Cardiac fibroblast (primary cell): ENCODE results near the gene EIF5.

Source experiments
- DNase-seq, 2 donors: peaks; one replicate each; pipeline versions ENCODE4 v3.0.0 to v3.0.0-alpha.2; 2010; ENCODE audit warnings: low read depth in 2 of 2
- H3K4me3 ChIP-seq, 2 donors: replicated peaks in 1 of 2; 1 replicate in 1 of 2; 2 replicates in 1 of 2; pipeline ENCODE4 v1.5.1; 2011; ENCODE audit warnings: low read depth in 2 of 2, low read length in 2 of 2, mild to moderate bottlenecking in 2 of 2, moderate library complexity in 1 of 2
- TF ChIP-seq, protein P1 (sequence below): IDR thresholded peaks from one replicate; pipeline ENCODE4 v1.5.1; 2011; ENCODE audit warnings: low read depth, mild to moderate bottlenecking, low read length, inconsistent platforms

Gene EIF5

DNA sequence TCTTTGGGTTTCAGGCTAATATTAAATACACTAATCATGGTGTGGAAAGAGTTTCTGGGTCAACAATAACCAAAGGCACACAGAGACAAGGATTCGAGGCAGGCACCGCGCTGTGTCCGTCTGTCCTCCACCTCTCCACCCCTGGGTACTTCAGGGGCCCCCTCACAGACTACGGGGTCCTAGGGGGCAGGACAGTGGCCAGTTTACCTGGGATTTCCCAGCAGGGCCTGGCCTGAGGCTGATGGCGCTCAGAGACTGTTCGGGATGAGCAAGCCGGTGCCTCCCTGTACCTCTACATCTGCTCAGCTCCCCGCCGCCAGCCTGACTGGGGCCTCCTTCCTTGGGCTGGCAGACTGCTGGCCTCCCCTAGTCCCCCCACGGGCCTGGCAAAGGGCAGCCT is 18.1 kb upstream of the EIF5 start:
- H3K4me3 ChIP-seq = no peak overlapping the region
- TF ChIP-seq, protein P1, sequence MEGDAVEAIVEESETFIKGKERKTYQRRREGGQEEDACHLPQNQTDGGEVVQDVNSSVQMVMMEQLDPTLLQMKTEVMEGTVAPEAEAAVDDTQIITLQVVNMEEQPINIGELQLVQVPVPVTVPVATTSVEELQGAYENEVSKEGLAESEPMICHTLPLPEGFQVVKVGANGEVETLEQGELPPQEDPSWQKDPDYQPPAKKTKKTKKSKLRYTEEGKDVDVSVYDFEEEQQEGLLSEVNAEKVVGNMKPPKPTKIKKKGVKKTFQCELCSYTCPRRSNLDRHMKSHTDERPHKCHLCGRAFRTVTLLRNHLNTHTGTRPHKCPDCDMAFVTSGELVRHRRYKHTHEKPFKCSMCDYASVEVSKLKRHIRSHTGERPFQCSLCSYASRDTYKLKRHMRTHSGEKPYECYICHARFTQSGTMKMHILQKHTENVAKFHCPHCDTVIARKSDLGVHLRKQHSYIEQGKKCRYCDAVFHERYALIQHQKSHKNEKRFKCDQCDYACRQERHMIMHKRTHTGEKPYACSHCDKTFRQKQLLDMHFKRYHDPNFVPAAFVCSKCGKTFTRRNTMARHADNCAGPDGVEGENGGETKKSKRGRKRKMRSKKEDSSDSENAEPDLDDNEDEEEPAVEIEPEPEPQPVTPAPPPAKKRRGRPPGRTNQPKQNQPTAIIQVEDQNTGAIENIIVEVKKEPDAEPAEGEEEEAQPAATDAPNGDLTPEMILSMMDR = no peak
- DNase-seq = no peak

DNA sequence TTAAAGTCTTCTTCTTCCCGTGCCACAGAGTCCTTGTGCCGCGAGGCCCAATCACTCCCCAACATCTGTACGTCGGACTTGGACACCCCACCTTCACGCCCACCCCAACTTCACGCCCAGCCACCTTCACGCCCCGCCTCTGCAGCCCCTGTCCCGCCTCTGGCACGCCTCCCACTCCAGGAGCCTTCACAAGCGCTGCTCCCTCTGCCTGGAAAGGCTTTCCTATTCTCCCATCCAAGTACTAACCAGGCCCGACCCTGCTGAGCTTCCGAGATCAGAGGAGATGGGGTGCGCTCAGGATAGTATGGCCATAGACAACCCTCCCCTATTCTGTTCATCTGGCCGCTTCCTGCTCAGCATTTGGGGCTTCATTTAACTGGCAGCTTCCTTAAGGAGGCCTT is 17.3 kb upstream of the EIF5 start:
- no peak overlapping the region for H3K4me3 ChIP-seq
- TF ChIP-seq, protein P1 = no peak
- no peak for DNase-seq

DNA sequence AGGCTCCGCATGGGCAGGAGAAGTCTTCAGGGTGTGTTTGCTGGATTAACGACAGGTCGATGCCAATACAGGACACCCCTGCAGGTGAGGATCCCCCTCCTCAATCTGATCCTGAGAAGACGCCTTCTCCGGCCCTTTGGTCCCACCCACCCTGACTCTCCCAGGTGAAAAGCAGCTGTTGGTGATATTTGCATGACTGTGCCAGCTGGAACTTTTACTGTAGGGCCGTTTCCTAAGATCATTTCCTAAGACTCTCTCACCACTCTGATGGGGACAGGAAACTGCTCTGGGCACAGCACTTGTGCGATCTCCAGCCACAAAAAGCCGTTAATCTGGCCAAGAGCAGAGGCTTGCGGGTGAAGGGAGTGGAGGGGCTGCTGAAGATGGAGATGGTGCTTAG is 16.8 kb upstream of the EIF5 start:
- no peak overlapping the region for H3K4me3 ChIP-seq
- no peak for DNase-seq
- TF ChIP-seq, protein P1 = no peak

DNA sequence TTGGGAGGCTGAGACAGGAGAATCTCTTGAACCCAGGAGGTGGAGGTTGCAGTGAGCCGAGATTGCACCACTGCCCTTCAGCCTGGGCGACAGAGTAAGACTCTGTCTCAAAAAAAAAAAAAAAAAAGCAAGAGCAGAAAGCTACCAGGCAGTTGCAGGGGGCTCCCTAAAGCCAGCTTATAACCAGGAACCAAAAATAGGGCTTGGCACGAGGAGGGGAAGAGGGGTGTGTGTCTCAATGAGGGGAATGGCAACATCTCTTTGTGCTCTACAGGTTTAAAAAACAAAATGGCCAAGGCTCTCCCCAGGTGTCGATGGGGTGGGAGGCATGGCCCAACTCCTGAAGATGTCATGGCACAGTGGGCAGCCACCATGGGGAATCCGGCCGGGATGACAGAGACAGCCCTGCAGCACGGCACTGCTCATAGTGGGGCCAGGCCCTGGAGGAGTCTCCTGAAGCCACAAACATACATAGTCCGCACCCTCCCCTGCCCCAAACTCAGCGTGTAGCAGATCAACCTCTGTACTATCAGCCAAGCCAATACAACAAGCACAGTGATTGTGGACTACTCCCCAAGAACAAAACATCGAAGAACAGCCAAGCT is 16.0 kb upstream of the EIF5 start:
- H3K4me3 ChIP-seq = no peak overlapping the region
- no peak for DNase-seq
- TF ChIP-seq, protein P1 = no peak

DNA sequence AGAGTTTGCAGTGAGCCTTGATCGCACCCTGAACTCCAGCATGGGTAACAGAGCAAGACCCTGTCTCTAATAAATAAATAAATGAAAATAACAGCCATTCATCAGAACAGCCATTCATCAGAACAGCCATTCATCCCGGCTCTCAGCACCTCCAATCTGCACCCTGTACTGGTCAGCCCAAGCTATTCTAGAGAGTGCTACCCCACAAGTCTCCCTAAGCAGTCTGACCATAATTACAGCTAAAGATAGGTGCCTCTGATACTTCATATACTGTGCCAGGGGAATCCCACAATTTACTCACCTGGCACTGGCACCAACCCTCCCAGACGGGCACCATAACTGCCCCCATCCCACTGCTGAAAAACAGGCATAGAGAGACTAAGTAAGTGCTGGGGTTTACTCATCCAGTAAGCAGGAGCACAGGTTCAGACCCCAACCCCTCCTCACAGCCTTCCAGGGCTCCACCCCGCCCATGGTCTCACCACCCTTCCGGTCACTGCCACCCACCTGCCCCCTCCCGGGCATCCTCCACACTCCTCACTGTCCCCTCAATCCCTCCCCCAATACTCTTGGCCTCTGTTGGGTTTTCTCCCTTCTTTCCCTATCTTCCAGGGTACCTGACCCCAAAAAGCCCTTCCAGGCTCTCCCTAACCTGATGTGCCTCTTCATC is 15.2 kb upstream of the EIF5 start:
- no peak for DNase-seq
- TF ChIP-seq, protein P1 = no peak
- no peak overlapping the region for H3K4me3 ChIP-seq

DNA sequence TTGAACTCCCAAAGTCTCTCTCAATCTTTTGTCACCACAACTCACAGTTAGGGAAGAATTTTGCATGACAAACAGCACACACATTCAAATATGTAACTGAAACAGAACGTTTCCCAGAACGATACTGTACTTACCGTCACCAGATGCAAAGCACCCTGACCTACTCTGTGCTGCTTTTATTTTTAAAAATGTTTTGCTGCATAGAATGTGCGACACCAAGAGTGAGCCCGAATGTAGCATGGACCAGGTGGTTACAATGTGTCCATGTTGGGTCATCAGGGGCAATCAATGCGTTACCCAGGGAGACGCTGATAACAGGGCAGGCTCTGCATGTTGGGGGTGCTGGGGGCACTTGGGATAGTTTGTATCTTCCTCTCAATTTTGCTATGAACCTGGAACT is 14.6 kb upstream of the EIF5 start:
- H3K4me3 ChIP-seq = no peak overlapping the region
- TF ChIP-seq, protein P1 = no peak

More for the DNA sequence above, 14.6 kb upstream of the EIF5 start:
- no peak for DNase-seq
